IPS-18c (cell line): ENCODE results near the gene RPS6KA2.

Experiments
- H3K4me3 ChIP-seq: 2 replicates; pipeline ENCODE4 v1.7.0; 2013; ENCODE audit warnings: low read depth, mild to moderate bottlenecking, low read length, moderate library complexity; ENCODE audit not compliant: insufficient read depth
- H3K9me3 ChIP-seq: one replicate; pipeline ENCODE4 v1.6.1; 2013; ENCODE audit warnings: mild to moderate bottlenecking, low read length, moderate library complexity; ENCODE audit not compliant: control insufficient read depth, insufficient read depth

The RPS6KA2 gene

GRCh38 chr6:166608774-166609173 lies 18.3 kb downstream of the RPS6KA2 start:
- peaks cover 2% of the 10 kb centered on the region for H3K9me3 ChIP-seq
- H3K4me3 ChIP-seq, result no peak overlapping the region

- Histone ChIP-seq H3K4me3 (no peak overlapping the region), H3K9me3 (peaks cover 2% of the 10 kb centered on the region)
These were observed 21.3 kb downstream of the RPS6KA2 start for GRCh38 chr6:166605752-166606151.

- H3K4me3 ChIP-seq, result no peak overlapping the region
- H3K9me3 ChIP-seq, result peaks cover 2% of the 10 kb centered on the region
These were observed 22.1 kb downstream of the RPS6KA2 start for GRCh38 chr6:166604911-166605310.

GRCh38 chr6:166604328-166604727 lies 22.7 kb downstream of the RPS6KA2 start:
- H3K9me3 ChIP-seq, result peaks cover 2% of the 10 kb centered on the region
- no peak overlapping the region for H3K4me3 ChIP-seq

- Histone ChIP-seq H3K9me3 (peaks cover 2% of the 10 kb centered on the region), H3K4me3 (no peak overlapping the region)
These were observed 23.9 kb downstream of the RPS6KA2 start for GRCh38 chr6:166603043-166603690.

- H3K9me3 ChIP-seq, result no peaks in the 10 kb centered on the region
- no peak overlapping the region for H3K4me3 ChIP-seq
These were observed 25.1 kb downstream of the RPS6KA2 start for GRCh38 chr6:166601956-166602355.

- Histone ChIP-seq H3K4me3 (no peak overlapping the region), H3K9me3 (no peaks in the 10 kb centered on the region)
These were observed 26.1 kb downstream of the RPS6KA2 start for GRCh38 chr6:166600931-166601330.

GRCh38 chr6:166599205-166599604 lies 27.8 kb downstream of the RPS6KA2 start:
- Histone ChIP-seq H3K9me3 (no peaks in the 10 kb centered on the region), H3K4me3 (no peak overlapping the region)

- Histone ChIP-seq H3K4me3 (no peak overlapping the region), H3K9me3 (no peaks in the 10 kb centered on the region)
These were observed 28.5 kb downstream of the RPS6KA2 start for GRCh38 chr6:166598441-166599138.

- H3K9me3 ChIP-seq, result no peaks in the 10 kb centered on the region
- no peak overlapping the region for H3K4me3 ChIP-seq
These were observed 29.2 kb downstream of the RPS6KA2 start for GRCh38 chr6:166597711-166598440.

- H3K4me3 ChIP-seq, result no peak overlapping the region
- H3K9me3 ChIP-seq, result no peaks in the 10 kb centered on the region
These were observed 30.1 kb downstream of the RPS6KA2 start for GRCh38 chr6:166596776-166597507.

GRCh38 chr6:166595949-166596348 lies 31.1 kb downstream of the RPS6KA2 start:
- Histone ChIP-seq H3K4me3 (no peak overlapping the region), H3K9me3 (no peaks in the 10 kb centered on the region)

GRCh38 chr6:166595061-166595780 lies 31.8 kb downstream of the RPS6KA2 start:
- H3K9me3 ChIP-seq, result no peaks in the 10 kb centered on the region
- no peak overlapping the region for H3K4me3 ChIP-seq

GRCh38 chr6:166592821-166593220 lies 34.2 kb downstream of the RPS6KA2 start:
- Histone ChIP-seq H3K4me3 (no peak overlapping the region), H3K9me3 (no peaks in the 10 kb centered on the region)

GRCh38 chr6:166591961-166592520 lies 35.0 kb downstream of the RPS6KA2 start:
- Histone ChIP-seq H3K9me3 (no peaks in the 10 kb centered on the region), H3K4me3 (no peak overlapping the region)

- no peaks in the 10 kb centered on the region for H3K9me3 ChIP-seq
- H3K4me3 ChIP-seq, result no peak overlapping the region
These were observed 36.0 kb downstream of the RPS6KA2 start for GRCh38 chr6:166591026-166591425.
